ENCODE data around the gene VPS13A.
"Not testable (repeated sequence)": the region's sequence is repeated elsewhere in the genome, so short reads cannot be mapped to it uniquely, and the experiment has no call there.

The VPS13A gene

GRCh38 chr9:77277719-77278118 is 100.4 kb downstream of the VPS13A start:
- in situ Hi-C loops (cut with MboI; ENCODE audit: low pct_unique_long_range_greater_than_20kb, low sequenced_read_pairs) = no loop called here

GRCh38 chr9:77283991-77284390 is 106.7 kb downstream of the VPS13A start:
- in situ Hi-C loops (cut with MboI; ENCODE audit: low pct_unique_long_range_greater_than_20kb, low sequenced_read_pairs) = no loop called here

More at GRCh38 chr9:77277719-77278118, 100.4 kb downstream of the VPS13A start:
- no peak for DNase-seq

GRCh38 chr9:77284616-77285015 is 107.3 kb downstream of the VPS13A start:
- in situ Hi-C loops (cut with MboI; ENCODE audit: low pct_unique_long_range_greater_than_20kb, low sequenced_read_pairs) = no loop called here
- no peak for DNase-seq

More at GRCh38 chr9:77283991-77284390, 106.7 kb downstream of the VPS13A start:
- no peak for DNase-seq

- DNase-seq = no peak
- in situ Hi-C loops (cut with MboI; ENCODE audit: low pct_unique_long_range_greater_than_20kb, low sequenced_read_pairs) = no loop called here
These were observed 113.0 kb downstream of the VPS13A start for GRCh38 chr9:77290373-77290772.

DNA sequence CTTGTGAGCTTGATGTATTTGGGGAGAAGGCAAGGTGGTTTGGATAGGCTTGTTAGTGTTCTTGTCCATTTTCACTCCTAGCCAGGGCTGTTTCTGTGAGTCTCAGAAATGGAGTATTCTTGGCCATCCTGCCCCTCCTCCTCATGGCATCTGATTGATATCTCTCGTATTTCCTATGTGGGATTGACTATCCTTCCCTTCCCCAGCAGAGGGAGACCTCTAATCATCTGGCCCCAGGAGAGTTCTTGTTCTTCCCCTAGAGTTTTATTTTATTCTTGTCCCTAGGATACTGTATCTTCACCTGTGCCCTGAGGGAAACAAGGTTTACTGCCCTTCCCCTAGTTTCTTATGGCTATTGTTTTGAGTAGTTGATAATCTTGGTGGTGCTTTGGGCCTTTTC is 114.4 kb downstream of the VPS13A start:
- peak; percentile 44 for DNase-seq
- in situ Hi-C loops (cut with MboI; ENCODE audit: low pct_unique_long_range_greater_than_20kb, low sequenced_read_pairs) = no loop called here

DNA sequence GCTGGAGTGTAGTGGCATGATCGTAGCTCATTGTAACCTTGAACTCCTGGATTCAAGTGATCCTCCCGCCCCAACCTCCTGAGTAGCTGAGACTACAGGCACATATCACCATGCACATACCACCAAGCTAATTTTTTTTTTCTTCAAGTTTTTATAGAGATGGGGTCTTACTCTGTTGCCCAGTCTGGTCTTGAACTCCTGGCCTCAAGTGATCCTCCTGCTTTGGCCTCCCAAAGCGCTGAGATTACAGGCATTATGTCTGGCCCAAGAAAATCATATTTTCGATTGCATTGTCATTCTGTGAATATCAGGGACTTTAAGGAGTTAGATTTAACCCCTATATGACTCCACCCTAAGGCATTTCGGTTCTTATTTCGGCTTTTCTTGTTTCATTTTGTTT is 116.6 kb downstream of the VPS13A start:
- in situ Hi-C loops (cut with MboI; ENCODE audit: low pct_unique_long_range_greater_than_20kb, low sequenced_read_pairs) = no loop called here
- DNase-seq = no peak

GRCh38 chr9:77304543-77304942 is 127.2 kb downstream of the VPS13A start:
- in situ Hi-C loops (cut with MboI; ENCODE audit: low pct_unique_long_range_greater_than_20kb, low sequenced_read_pairs) = no loop called here
- no peak for DNase-seq

GRCh38 chr9:77305622-77306400 is 128.5 kb downstream of the VPS13A start:
- in situ Hi-C loops (cut with MboI; ENCODE audit: low pct_unique_long_range_greater_than_20kb, low sequenced_read_pairs) = no loop called here
- DNase-seq = no peak

DNA sequence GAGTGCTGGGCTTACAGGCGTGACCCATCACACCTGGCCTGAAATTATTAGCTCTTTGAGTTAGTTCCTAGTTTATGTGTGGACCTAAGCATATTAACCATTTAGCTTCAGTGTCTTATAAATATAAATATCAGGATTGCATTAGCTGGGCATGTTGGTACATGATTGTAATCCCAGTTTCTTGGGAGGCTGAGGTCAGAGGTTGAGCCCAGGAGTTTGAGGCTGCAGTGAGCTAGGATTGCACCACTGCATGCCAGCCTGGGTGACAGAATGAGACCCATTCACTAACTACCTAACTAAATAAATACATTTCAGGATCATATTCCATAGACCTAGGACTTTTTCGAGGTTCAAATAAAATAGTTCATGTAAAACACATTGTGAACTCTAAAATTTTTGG is 129.8 kb downstream of the VPS13A start:
- in situ Hi-C loops (cut with MboI; ENCODE audit: low pct_unique_long_range_greater_than_20kb, low sequenced_read_pairs) = no loop called here
- no peak for DNase-seq

DNA sequence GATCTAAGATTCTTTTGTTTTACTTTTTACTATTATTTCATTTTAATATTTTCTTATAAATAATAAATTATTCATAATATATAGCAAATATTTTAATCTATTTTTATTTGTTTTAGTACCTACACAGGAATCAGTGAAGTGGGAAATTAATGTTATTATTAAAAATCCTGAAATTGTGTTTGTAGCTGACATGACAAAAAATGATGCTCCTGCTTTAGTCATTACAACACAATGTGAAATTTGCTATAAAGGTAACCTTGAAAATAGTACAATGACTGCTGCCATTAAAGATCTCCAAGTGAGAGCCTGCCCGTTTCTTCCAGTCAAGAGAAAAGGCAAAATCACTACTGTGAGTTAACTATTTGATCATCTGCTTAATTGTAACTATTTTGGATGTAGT is 138.7 kb downstream of the VPS13A start:
- in situ Hi-C loops (cut with MboI; ENCODE audit: low pct_unique_long_range_greater_than_20kb, low sequenced_read_pairs) = no loop called here
- no peak for DNase-seq

GRCh38 chr9:77325058-77325457 is 147.7 kb downstream of the VPS13A start:
- in situ Hi-C loops (cut with MboI; ENCODE audit: low pct_unique_long_range_greater_than_20kb, low sequenced_read_pairs) = no loop called here
- DNase-seq = no peak

DNA sequence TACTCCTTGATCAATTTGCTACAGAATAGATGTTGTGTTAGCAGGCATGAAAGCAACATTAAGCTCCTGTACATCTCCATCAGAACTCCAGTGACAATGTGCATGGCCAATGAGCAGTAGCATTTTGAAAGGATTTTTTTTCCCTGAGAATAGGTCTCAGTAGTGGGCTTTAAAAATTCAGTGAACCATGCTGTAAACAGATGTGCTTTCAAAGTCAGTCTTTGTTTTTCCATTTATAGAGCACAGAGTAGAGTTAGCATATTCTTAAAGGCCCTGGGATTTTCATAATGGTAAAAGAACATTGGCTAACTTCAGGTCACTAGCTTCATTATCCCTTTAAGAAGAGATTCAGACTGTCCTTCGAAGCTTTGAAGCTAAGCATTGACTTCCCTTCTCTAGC is 150.8 kb downstream of the VPS13A start:
- no peak for DNase-seq
- in situ Hi-C loops (cut with MboI; ENCODE audit: low pct_unique_long_range_greater_than_20kb, low sequenced_read_pairs) = no loop called here

DNA sequence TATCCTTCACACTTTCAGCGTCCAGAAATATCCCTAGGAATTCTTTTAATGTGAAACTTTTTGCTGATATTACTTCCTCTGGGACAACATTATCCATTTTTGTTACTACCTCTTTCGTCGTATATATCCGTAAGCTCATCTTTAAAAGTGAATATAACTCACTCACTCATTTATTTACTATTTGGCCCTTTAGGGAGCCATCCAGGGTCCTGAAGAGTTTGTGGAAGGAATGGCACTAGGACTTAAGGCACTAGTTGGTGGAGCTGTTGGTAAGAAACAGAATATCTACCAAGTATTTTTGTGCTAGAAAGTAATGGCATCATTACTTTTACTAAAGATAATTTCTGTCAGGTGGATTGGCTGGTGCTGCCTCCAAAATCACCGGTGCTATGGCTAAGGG is 192.7 kb downstream of the VPS13A start:
- in situ Hi-C loops (cut with MboI; ENCODE audit: low pct_unique_long_range_greater_than_20kb, low sequenced_read_pairs) = no loop called here
- no peak for DNase-seq

DNA sequence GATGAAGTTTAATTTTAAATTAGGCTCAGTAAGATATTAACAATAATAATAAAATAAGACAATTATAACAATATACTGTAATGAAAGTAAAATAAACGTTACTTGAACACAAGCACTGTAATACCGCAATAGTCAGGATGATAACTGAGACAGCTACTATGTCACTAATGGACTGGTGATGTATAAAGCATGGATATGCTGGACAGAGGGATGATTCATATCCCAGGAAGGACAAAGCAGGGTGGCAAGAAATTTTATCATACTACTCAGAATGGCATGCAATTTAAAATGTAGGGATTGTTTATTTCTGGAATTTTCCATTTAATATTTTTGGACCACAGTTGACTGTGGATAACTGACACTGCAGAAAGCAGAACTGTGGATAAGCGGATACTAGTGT is 196.9 kb downstream of the VPS13A start:
- in situ Hi-C loops (cut with MboI; ENCODE audit: low pct_unique_long_range_greater_than_20kb, low sequenced_read_pairs) = no loop called here
- DNase-seq = no peak

- in situ Hi-C loops (cut with MboI; ENCODE audit: low pct_unique_long_range_greater_than_20kb, low sequenced_read_pairs) = no loop called here
- DNase-seq = no peak
These were observed 198.7 kb downstream of the VPS13A start for GRCh38 chr9:77375956-77376532.

GRCh38 chr9:77384406-77384805 is 207.1 kb downstream of the VPS13A start:
- in situ Hi-C loops (cut with MboI; ENCODE audit: low pct_unique_long_range_greater_than_20kb, low sequenced_read_pairs) = no loop called here
- no peak for DNase-seq

- DNase-seq = no peak
- in situ Hi-C loops (cut with MboI; ENCODE audit: low pct_unique_long_range_greater_than_20kb, low sequenced_read_pairs) = no loop called here
These were observed 208.9 kb downstream of the VPS13A start for GRCh38 chr9:77386187-77386586.

DNA sequence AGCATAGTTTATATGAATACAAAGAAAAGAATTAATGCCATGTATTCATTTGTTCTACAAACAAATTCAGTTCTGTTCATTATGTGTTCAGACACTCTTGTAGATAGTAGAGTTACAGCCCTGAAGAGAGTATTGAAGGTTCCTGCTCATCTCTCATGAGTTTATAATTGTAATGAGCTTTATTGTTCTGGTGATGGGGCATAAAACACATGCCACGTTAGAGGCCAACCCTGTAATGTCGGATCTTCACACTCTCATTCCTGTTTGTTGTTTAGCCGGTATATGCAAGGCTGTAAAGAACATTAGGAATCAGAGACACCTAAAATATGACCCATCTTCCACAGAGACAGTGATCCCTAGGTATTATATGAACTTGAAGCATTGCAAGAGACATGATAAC is 214.5 kb downstream of the VPS13A start:
- DNase-seq = no peak
- in situ Hi-C loops (cut with MboI; ENCODE audit: low pct_unique_long_range_greater_than_20kb, low sequenced_read_pairs) = no loop called here

- no peak for DNase-seq
These were observed 215.0 kb downstream of the VPS13A start for GRCh38 chr9:77392328-77392727.

GRCh38 chr9:77398581-77398980 is 221.2 kb downstream of the VPS13A start:
- in situ Hi-C loops (cut with MboI; ENCODE audit: low pct_unique_long_range_greater_than_20kb, low sequenced_read_pairs); DNase-seq: not testable (repeated sequence)

More at GRCh38 chr9:77392328-77392727, 215.0 kb downstream of the VPS13A start:
- in situ Hi-C loops (cut with MboI; ENCODE audit: low pct_unique_long_range_greater_than_20kb, low sequenced_read_pairs) = no loop called here

GRCh38 chr9:77399964-77400363 is 222.6 kb downstream of the VPS13A start:
- DNase-seq = no peak
- in situ Hi-C loops (cut with MboI; ENCODE audit: low pct_unique_long_range_greater_than_20kb, low sequenced_read_pairs) = no loop called here

Data from KBM-7 (cell line).